Measurements from ENCODE around the gene DDX17.

Gene DDX17

GRCh38 chr22:38465673-38466490 is 40.2 kb downstream of the DDX17 start:
- no peak for DNase-seq (ENCODE audit: low spot score)

- no peak for DNase-seq (ENCODE audit: low spot score)
Observed at GRCh38 chr22:38464992-38465672, 41.0 kb downstream of the DDX17 start.

- no peak for DNase-seq (ENCODE audit: low spot score)
Observed at GRCh38 chr22:38462960-38463784, 42.9 kb downstream of the DDX17 start.

DNA sequence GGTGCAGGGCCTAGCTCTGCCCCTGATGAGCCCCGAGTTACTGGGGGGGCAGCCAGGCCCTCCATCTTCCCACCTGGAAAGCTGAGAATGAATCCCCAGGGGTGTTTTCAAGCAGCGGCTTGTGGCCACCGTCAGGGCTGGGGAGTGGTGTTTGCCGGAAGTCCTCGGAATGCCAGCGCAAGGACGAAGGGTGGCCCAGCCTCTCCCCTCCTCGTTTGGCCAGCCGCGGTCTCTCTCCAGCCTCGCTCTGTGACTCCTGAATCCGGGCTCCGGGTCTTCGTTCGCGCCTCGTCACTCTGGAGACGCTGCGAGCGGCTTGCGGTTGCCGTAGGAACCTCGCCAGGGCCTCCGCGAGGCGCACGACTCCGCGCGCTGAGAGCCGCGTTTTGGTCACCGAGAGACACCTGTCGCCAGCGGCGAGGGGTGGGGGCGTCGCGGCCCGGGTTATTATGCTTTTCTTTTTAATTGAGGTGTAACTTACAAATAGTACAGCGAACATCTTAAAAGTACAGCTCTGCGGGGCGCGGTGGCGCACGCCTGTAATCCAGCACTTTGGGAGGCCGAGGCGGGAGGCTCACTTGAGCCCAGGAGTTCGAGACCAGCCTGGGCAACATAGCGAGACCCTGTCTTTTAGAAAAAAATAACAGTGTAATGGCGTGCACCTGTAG is 44.6 kb downstream of the DDX17 start:
- peak; percentile 85 for DNase-seq (ENCODE audit: low spot score)

DNA sequence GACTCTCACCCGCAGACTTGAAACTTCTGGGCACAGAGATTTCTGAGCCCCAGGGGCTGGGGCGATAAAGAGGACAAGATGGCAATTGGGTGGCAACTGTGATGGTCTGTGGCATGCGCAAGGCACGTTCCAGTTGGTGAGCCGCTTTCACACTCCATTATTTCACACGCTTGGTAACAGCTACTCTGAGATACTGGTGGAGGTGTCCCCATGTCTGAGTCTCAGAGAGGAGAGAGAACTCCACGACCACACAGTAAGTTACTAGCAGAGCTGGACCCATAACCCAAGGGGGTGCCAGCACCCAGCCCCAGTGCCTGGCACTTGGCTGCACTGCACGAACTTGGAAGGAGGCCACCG is 45.1 kb downstream of the DDX17 start:
- DNase-seq (ENCODE audit: low spot score): no peak

DNA sequence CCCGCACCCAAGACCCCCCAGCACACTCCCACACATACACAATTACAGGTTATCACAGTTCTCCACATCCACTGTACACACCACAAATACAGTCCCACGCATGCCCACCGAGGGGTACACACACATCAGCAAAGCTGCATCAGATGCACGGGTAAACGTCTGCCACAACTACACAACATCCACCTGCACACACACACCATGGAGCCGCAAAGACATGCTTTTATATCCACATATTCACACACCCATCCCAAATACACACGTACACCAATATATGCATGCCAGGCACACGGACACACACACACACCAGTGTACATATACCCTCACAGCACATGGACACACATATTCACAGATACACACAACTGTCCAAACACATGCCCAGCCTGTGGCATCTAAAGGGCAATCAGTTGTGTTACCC is 45.7 kb downstream of the DDX17 start:
- no peak for DNase-seq (ENCODE audit: low spot score)

DNA sequence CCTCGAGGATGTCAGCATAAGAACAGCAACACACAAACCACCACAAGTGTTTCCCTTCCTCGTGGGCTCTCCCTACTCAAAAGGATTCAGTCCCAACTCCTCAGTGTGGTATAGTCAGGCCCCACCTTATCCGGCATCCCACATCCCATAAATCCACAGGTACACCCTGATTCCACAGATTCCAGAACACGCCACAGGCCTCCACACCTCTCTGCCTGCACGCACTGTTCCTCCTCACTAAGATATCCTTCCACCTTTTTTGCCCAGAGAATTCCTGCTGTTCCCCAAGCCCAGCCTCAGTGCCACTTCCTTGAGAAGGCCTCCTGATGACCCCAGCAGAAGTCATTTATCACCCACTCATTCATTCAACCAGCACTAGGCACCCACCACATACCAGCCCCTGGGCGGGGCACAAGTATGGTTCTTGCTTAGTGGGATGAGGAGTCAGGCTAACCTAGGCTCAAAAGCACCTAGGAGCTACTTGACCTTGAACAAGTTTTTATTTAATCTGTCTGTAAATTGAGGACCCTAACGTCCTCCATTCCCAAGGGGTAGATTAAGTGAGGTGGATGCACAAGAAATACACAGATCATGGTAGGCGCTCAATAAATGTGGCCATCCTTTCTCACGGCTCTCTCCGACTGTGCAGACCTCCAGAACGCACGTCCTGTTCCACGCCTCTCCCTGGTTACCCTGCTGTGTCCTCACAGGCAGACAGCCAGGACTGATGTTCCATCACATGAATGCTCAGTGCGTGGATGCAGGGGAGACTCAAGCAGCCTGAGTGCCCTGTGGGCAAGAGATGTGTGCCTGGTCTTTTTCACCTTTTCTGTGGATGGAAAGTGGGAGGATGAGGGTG is 49.0 kb downstream of the DDX17 start:
- no peak for DNase-seq (ENCODE audit: low spot score)

DNA sequence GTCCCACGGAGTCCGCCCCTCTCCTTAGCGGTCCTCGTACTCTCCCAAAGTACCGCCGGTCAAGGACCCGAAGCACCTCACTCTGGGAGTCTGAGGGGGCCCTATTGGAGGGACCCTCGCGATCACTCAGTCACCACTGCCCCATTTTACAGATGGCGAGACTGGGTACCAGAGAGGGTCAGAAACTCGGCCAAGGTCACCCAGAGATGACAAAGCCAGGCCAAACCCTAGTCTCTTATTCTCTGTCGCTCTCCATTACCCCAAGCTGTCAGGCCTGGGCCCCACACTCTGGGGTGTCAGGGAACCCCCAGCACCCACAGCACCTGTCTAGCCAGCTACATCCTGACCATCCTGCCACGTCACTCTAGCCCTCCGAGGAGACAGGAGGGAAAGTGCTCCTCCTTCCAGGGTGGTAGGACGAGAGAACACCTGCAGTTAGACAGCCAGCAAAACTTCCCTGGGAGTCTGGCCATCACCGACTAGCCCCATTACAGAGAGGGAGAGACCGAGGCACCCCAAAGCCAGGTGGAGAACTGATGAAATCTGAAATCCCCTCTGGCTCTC is 49.8 kb downstream of the DDX17 start:
- DNase-seq (ENCODE audit: low spot score): no peak

GRCh38 chr22:38455530-38456271 is 50.4 kb downstream of the DDX17 start:
- no peak for DNase-seq (ENCODE audit: low spot score)

- no peak for DNase-seq (ENCODE audit: low spot score)
Observed at GRCh38 chr22:38455076-38455529, 51.0 kb downstream of the DDX17 start, which contains the start of gene KCNJ4. TSS of gene KCNJ4 (minus strand) at chr22:38455199. CDS start at chr22:38428132, 27,067 bp downstream.

- DNase-seq (ENCODE audit: low spot score): no peak
Observed at GRCh38 chr22:38454353-38455075, 51.6 kb downstream of the DDX17 start.

DNA sequence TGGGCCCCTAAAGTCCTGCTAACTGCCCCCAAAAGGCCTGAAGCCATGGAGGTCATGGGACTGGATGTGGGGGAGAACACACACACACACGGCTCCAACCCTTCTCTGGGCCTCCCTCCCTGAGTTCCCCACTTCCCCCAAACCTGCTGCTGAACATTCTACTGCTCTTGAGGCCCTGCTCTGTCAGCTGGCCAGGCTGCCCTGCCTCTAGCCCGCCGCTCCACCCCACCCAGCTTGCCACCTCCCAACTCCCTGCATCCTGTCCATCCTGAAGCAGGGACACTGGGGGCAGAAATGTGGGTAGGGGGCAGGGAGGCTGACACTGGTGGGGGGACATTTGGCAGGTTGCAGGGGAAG is 52.1 kb downstream of the DDX17 start:
- DNase-seq (ENCODE audit: low spot score): no peak

DNA sequence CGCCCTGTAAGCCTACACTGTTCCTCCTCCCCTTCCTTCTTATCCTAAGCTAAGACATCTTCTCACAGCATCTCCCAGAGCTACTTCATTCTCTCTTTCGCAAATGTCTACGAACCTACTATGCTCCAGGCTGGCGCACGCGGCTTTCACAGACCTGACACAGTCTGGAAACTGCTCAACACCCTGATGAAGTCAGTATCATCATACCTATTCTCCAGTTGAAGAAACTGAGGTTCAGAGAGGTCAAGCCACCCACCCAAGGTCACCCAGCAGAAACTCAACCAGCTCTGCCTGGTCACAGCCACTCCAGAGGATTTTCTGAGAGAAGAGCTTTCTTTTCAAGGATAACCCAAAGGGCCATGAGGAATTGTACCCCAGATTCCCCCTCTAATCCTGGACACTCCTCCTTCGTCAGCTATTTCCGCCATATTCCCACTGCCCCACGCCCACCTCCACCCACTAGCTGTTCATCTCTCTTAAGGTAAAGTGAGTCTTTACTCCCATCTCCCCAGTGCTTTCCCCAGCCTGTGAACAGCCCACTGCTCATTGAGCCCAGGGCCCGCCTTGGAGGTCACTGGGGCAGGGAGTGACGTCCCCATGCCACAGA is 52.9 kb downstream of the DDX17 start:
- no peak for DNase-seq (ENCODE audit: low spot score)

DNA sequence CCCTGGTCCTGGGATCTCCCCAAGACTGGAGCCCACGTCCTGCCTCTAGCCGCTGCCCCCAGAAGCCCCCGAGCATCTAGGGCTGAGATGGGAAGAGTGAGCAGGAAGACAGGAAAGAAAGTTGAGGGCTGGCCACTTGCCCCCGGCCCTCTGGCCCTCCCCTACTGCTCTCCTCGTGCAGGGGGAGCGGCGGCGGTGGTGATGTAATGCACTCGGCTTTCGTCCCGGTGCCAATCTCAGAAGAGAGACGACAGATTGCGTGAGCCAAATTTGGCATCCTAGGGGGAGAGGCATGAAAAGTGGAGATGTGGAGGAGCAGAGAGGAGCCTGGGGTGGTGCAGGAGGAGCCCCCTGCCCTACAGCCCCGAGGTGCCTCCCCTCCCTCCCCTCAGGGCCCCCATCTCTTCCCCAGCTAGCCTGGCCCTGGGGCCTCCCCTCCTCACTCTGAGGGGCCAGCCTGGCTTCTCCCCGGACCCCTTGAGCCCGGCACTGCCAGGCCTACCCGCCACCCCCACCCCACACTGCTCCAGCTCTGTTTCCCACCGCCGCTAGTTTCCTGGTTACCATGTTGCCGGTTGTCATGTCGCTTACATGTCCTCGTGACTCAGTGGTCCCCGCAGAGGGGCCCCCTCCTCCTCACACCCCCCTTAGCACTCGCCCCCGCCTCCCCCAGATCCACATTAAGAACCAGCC is 53.6 kb downstream of the DDX17 start:
- DNase-seq (ENCODE audit: low spot score): no peak

- DNase-seq (ENCODE audit: low spot score): no peak
Observed at GRCh38 chr22:38451864-38452263, 54.2 kb downstream of the DDX17 start.

GRCh38 chr22:38451404-38451803 is 54.7 kb downstream of the DDX17 start:
- DNase-seq (ENCODE audit: low spot score): no peak

DNA sequence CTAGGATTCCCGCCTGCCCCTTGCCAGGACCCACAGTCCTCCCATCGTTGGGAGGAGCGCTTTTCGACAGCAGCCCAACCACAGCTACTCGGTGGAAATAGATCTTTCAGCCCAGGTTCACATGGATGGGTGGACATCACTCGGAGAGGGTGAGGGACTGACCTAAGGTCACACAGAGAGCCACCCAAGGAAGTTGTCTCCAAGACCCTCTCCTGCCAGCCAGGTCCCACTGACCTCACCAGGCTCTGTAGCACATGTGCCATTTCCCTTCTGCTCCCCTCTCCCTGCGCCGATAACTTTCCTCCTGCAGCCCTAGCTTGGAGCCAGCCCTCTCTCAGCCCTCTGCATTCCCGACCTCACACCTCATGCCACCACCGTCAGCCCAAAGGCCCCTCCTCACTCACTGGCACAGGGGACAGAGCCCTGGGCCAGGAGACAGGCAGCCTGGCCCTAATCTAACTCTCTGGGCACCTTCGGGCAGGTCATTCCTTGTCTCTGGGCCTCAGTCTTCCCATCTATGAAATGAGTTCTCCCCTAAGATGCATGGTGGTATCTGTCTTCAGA is 55.8 kb downstream of the DDX17 start:
- no peak for DNase-seq (ENCODE audit: low spot score)

DNA sequence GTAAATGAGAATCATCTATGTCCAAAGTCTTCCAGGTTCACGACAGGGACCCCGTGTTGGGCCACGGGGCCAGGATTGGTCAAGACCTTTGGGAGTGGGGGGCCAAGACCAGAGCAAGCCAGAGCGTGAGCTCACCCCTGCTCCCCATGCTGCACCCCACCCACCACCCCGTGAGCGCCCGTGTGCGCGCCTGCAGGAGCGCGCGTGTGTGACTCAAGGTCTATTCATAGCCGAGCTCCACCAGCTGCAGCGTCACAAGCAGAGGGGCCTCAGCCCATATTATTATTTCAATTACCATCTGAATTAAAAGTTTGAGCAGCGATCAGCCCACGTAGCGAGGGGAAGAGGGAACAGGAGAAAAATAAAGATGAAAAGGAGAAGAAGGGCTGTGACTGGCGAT is 56.3 kb downstream of the DDX17 start:
- DNase-seq (ENCODE audit: low spot score): no peak
